GM12878 (cell line): ENCODE measurements around the gene CHL1. TPM values are rescaled to one million over a fixed set of nuclear protein-coding genes. Genes with fewer than 3 reads are reported as not detected.

Source experiments
- ATAC-seq: fragments of 200-7000 bp; cut with Tn5 transposase; 3 replicates; pipeline ENCODE4 v1.9.1; 2020; ENCODE audit warnings: mild to moderate bottlenecking, moderate library complexity
- BruUV-seq: library from RNA; stranded (reverse); fragments of 400-500 nt; replicated peaks from 2 replicates; lab custom pipeline; 2021; lab: Mats Ljungman, UMichigan
- CTCF ChIA-PET: fragments of 300-600 bp; sonication (Branson Sonifier 250); formaldehyde crosslinking; extraction: SDS; loops from one replicate; lab custom pipeline; 2021; ENCODE audit warnings: inconsistent platforms; lab: Yijun Ruan, JAX
- POLR2A ChIA-PET: fragments of 350-600 bp; formaldehyde crosslinking; extraction: SDS; loops from one replicate; lab custom pipeline; 2021; ENCODE audit warnings: inconsistent platforms; lab: Charles Lee
- RAD21 ChIA-PET: fragments of 300-600 bp; sonication (Branson Sonifier 250); formaldehyde crosslinking; loops from one replicate; lab custom pipeline; 2023; ENCODE audit warnings: antibody characterized with exemption; ENCODE audit not compliant: unreplicated experiment; lab: Charles Lee
- SMC1A ChIA-PET: fragments of 300-600 bp; sonication (Branson Sonifier 250); formaldehyde crosslinking; loops from one replicate; lab custom pipeline; 2023; ENCODE audit not compliant: unreplicated experiment, uncharacterized antibody; lab: Charles Lee
- DNase-seq: peaks from one replicate; pipeline ENCODE4 v3.0.0-alpha.2; 2011; ENCODE audit warnings: low read depth, low spot score
- FAIRE-seq: peaks from 3 replicates; lab custom pipeline; 2011; peaks lifted over from hg19 to GRCh38; lab: Jason Lieb, UNC
- H2AFZ ChIP-seq: 2 replicates; pipeline ENCODE4 v1.6.0; 2011; ENCODE audit warnings: low read depth, low read length, control low read depth; ENCODE audit not compliant: control insufficient read depth
- H3K27ac ChIP-seq: 2 replicates; pipeline ENCODE4 v1.5.1; 2011; ENCODE audit warnings: control low read depth; ENCODE audit not compliant: control insufficient read depth, insufficient read depth
- H3K27me3 ChIP-seq, 2 experiments: replicated peaks in 1 of 2; 2 replicates each; pipeline versions ENCODE4 v1.6.0 to v1.6.1; 2011; ENCODE audit warnings: low read length in 1 of 2; ENCODE audit not compliant: control insufficient read depth in 2 of 2, insufficient read depth in 2 of 2
- H3K36me3 ChIP-seq, 2 experiments: 2 replicates each; pipeline ENCODE4 v1.5.1; 2011; ENCODE audit warnings: low read length in 1 of 2; ENCODE audit not compliant: control insufficient read depth in 2 of 2, insufficient read depth in 2 of 2
- H3K4me1 ChIP-seq: 2 replicates; pipeline ENCODE4 v1.6.1; 2011; ENCODE audit warnings: mild to moderate bottlenecking, low read length, moderate library complexity, mixed read lengths; ENCODE audit not compliant: control insufficient read depth, insufficient read depth
- H3K4me2 ChIP-seq: 2 replicates; pipeline ENCODE4 v1.6.0; 2011; ENCODE audit warnings: control low read depth; ENCODE audit not compliant: control insufficient read depth, insufficient read depth
- H3K4me3 ChIP-seq: fragments of 200-600 bp; sonication (generic); 2 replicates; pipeline ENCODE4 v1.5.1; 2016
- H3K79me2 ChIP-seq: 2 replicates; pipeline ENCODE4 v1.6.0; 2011; ENCODE audit warnings: low read length; ENCODE audit not compliant: control insufficient read depth, insufficient read depth
- H3K9ac ChIP-seq: 2 replicates; pipeline ENCODE4 v1.8.0; 2011; ENCODE audit warnings: low read length, control low read depth, mixed read lengths; ENCODE audit not compliant: control insufficient read depth, insufficient read depth
- H3K9me3 ChIP-seq: replicated peaks from 3 replicates; pipeline ENCODE4 v1.5.1; 2011; ENCODE audit warnings: mild to moderate bottlenecking, low read length; ENCODE audit not compliant: control insufficient read depth, insufficient read depth
- H4K20me1 ChIP-seq: 2 replicates; pipeline ENCODE4 v1.6.0; 2011; ENCODE audit not compliant: control insufficient read depth, insufficient read depth
- ASH2L ChIP-seq: fragments of 300-600, 200-600 bp; sonication (generic); IDR thresholded peaks from 2 replicates; pipeline ENCODE4 v1.6.1; 2017; ENCODE audit warnings: low read depth, mild to moderate bottlenecking, borderline replicate concordance
- ATF7 ChIP-seq: fragments of 450-650 bp; IDR thresholded peaks from 2 replicates; pipeline ENCODE4 v1.6.1; 2016; ENCODE audit warnings: low read depth, mild to moderate bottlenecking
- BHLHE40 ChIP-seq, 2 experiments: fragments of 450-650 bp in 1 of 2; IDR thresholded peaks; 2 replicates each; pipeline ENCODE4 v1.6.1; 2011 to 2017; ENCODE audit warnings: low read depth in 2 of 2, borderline replicate concordance in 1 of 2, improper control_type of control experiment in 1 of 2, low read length in 1 of 2, mild to moderate bottlenecking in 1 of 2
- NRF1 ChIP-seq: conservative IDR thresholded peaks from 2 replicates; pipeline ENCODE4 v1.6.1; 2011; ENCODE audit warnings: mild to moderate bottlenecking, low read depth, low read length, improper control_type of control experiment
- SMC3 ChIP-seq: IDR thresholded peaks from 2 replicates; pipeline ENCODE4 v1.6.1; 2011; ENCODE audit warnings: low read length, improper control_type of control experiment, borderline replicate concordance
- WGBS: methylation state at CpG from one replicate; pipeline ENCODE4 v1.1.6; 2016; ENCODE audit warnings: low lambda C conversion rate; ENCODE audit not compliant: insufficient replicate concordance, insufficient coverage; ENCODE audit errors: missing lambda C conversion rate; 5-methylcytosine and 5-hydroxymethylcytosine counted together
- in situ Hi-C: fragments of 300-500 bp; cut with MboI; formaldehyde crosslinking; loops from 9 replicates; pipeline ENCODE4 v1.14.3; 2018; ENCODE audit warnings: mixed read lengths
- intact Hi-C: fragments of 100-400 bp; cut with micrococcal nuclease; formaldehyde crosslinking; loops from one replicate; pipeline ENCODE4 v1.14.2; 2022; ENCODE audit not compliant: unreplicated experiment
- polyA plus RNA-seq, 11 experiments: library from polyadenylated mRNA; depleted of rRNA in 4 of 11; unstranded in 6 of 11; stranded (reverse) in 5 of 11; fragments of >200 nt; fragmentation: Nextera tagmentation in 4 of 11; fragmentation: Illumina TruSeq in 1 of 11; extraction: Ambion mirVana in 4 of 11; extraction: Trizol in 1 of 11; gene quantifications; 1 replicate in 1 of 11; 2 replicates in 10 of 11; pipeline versions ENCODE4 v1.2.1 to v1.2.3, GENCODE V29; 2011 to 2016; ENCODE audit warnings: inconsistent platforms in 2 of 11, missing spikeins in 2 of 11, low read depth in 1 of 11
- total RNA-seq, 4 experiments: library from RNA; depleted of rRNA in 3 of 4; stranded (reverse); fragments of >200 nt in 3 of 4; fragmentation: Illumina TruSeq in 1 of 4; extraction: Trizol in 1 of 4; gene quantifications; 2 replicates each; pipeline versions ENCODE4 v1.2.1 to v1.2.3, GENCODE V29; 2013 to 2021
- TF ChIP-seq, protein P1 (sequence below): IDR thresholded peaks from 2 replicates; pipeline ENCODE4 v1.6.1; 2011; ENCODE audit warnings: low read depth, low read length, improper control_type of control experiment, borderline replicate concordance
- TF ChIP-seq, protein P2 (sequence below): fragments of 450-650 bp; IDR thresholded peaks from 2 replicates; pipeline ENCODE4 v1.6.1; 2018; ENCODE audit warnings: borderline replicate concordance, mild to moderate bottlenecking; ENCODE audit not compliant: partially characterized antibody

Gene CHL1
- total and polyA plus RNA-seq, 10 of the 15 experiments (the other 5 are each of a cell fraction or from before 2014, with no cell fraction given) = 0.71 to 30.4 (median 1.8) TPM

DNA sequence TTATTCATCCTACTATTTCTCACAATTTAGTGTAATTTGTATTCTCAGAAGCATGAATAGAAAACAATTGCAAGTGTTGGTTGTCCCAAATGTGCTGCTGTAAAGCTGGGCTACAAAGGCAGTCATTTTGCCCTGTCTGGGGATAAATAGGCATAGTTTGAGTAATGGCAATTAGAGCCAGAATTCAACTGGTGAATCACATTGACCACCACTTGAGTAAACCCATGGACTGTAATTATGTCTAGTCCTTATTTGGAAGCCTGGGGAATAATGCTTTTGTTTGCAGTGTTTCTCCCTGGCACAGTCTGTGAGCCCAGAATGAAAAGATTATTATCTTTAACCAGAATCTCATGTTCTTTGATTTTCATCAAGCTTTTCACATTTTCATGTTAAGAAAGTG lies 30.5 kb upstream of the CHL1 start (continued):
- TF ChIP-seq NRF1 = no peak
- TF ChIP-seq, protein P1, sequence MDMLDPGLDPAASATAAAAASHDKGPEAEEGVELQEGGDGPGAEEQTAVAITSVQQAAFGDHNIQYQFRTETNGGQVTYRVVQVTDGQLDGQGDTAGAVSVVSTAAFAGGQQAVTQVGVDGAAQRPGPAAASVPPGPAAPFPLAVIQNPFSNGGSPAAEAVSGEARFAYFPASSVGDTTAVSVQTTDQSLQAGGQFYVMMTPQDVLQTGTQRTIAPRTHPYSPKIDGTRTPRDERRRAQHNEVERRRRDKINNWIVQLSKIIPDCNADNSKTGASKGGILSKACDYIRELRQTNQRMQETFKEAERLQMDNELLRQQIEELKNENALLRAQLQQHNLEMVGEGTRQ = no peak

DNA sequence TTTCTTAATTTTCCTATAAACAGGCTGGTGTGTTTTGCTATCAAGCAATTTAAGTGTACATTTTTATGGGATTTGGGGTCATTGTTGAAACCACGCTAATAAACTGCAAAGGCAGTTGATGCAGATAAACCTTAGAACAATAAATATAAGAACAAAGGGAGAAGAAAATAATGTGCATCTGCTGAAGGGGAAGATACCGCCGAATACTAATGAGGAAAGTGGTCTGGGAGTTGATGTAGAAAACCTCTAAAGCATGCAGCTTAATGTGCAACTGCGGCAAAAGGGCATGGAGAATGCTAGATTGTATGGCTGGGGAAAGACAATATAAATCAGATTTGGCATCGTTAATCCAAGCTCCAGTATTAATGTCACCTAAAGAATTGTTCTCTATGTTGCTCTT lies 29.8 kb upstream of the CHL1 start:
- Histone ChIP-seq H2AFZ (no peak overlapping the region), H3K36me3 (no peaks in the 10 kb centered on the region), H4K20me1 (no peaks in the 10 kb centered on the region), H3K79me2 (no peaks in the 10 kb centered on the region), H3K4me1 (no peaks in the 10 kb centered on the region), H3K27me3 (no peaks in the 10 kb centered on the region), H3K4me3 (no peak overlapping the region), H3K9me3 (no peaks in the 10 kb centered on the region), H3K4me2 (no peak overlapping the region), H3K9ac (no peak overlapping the region), H3K27ac (no peak overlapping the region)
- WGBS = 68% methylated on average over 5 of the region's 5 CpGs
- ATAC-seq = no peak
- in situ Hi-C loops = no loop called here
- BruUV-seq = no TSS peak
- POLR2A ChIA-PET = no interaction called here
- SMC1A ChIA-PET = interaction anchor here (0.9 to 2.4 kb wide), 4 partner anchors 10 to 187 kb away, joined by 3 to 7 read pairs (median 3); no protein-coding TSS in a partner anchor
- DNase-seq = no peak
- RAD21 ChIA-PET = no interaction called here
- intact Hi-C loops = no loop called here
- no peak for FAIRE-seq
- TF ChIP-seq, protein P2, sequence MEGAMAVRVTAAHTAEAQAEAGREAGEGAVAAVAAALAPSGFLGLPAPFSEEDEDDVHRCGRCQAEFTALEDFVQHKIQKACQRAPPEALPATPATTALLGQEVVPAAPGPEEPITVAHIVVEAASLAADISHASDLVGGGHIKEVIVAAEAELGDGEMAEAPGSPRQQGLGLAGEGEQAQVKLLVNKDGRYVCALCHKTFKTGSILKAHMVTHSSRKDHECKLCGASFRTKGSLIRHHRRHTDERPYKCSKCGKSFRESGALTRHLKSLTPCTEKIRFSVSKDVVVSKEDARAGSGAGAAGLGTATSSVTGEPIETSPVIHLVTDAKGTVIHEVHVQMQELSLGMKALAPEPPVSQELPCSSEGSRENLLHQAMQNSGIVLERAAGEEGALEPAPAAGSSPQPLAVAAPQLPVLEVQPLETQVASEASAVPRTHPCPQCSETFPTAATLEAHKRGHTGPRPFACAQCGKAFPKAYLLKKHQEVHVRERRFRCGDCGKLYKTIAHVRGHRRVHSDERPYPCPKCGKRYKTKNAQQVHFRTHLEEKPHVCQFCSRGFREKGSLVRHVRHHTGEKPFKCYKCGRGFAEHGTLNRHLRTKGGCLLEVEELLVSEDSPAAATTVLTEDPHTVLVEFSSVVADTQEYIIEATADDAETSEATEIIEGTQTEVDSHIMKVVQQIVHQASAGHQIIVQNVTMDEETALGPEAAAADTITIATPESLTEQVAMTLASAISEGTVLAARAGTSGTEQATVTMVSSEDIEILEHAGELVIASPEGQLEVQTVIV = no peak
- TF ChIP-seq ASH2L (no peak), SMC3 (no peak), ATF7 (no peak), BHLHE40 (IDR thresholded peaks at IDR 0.05; ENCODE audit: borderline replicate concordance in 1 of 2, low read depth in 2 of 2, low read length in 1 of 2) (no peak)
- CTCF ChIA-PET = no interaction called here
